GM20000 (cell line): Measurements from ENCODE around the gene ABCA13.

Source experiments
- DNase-seq: peaks from one replicate; pipeline ENCODE4 v3.0.0; 2012; ENCODE audit warnings: low spot score
- TF ChIP-seq, protein P1 (sequence below): IDR thresholded peaks from 2 replicates; pipeline ENCODE4 v1.5.1; 2012; ENCODE audit warnings: mild to moderate bottlenecking, control low read depth; ENCODE audit errors: extremely low read depth, missing control alignments

The ABCA13 gene

DNA sequence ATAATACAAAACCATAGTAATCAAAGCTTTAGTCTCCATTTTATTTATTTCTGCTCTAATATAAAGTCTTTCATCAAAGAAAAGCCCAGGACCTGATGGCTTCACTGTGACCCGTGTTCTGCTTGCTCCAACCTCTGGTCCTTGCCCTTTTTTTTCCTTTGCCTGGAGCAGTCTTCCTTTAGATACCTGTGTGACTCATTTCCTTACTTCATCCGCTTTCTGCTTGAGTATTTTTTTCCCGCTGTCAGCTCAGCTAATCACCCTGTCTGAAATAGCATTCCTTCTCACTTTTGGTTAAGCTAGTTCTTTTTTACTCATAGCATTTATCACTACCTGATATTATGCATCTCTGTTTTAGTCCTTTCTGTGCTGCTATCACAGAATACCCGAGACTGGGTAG lies 194.8 kb downstream of the ABCA13 start:
- no peak for DNase-seq
- TF ChIP-seq, protein P1, sequence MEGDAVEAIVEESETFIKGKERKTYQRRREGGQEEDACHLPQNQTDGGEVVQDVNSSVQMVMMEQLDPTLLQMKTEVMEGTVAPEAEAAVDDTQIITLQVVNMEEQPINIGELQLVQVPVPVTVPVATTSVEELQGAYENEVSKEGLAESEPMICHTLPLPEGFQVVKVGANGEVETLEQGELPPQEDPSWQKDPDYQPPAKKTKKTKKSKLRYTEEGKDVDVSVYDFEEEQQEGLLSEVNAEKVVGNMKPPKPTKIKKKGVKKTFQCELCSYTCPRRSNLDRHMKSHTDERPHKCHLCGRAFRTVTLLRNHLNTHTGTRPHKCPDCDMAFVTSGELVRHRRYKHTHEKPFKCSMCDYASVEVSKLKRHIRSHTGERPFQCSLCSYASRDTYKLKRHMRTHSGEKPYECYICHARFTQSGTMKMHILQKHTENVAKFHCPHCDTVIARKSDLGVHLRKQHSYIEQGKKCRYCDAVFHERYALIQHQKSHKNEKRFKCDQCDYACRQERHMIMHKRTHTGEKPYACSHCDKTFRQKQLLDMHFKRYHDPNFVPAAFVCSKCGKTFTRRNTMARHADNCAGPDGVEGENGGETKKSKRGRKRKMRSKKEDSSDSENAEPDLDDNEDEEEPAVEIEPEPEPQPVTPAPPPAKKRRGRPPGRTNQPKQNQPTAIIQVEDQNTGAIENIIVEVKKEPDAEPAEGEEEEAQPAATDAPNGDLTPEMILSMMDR: no peak

DNA sequence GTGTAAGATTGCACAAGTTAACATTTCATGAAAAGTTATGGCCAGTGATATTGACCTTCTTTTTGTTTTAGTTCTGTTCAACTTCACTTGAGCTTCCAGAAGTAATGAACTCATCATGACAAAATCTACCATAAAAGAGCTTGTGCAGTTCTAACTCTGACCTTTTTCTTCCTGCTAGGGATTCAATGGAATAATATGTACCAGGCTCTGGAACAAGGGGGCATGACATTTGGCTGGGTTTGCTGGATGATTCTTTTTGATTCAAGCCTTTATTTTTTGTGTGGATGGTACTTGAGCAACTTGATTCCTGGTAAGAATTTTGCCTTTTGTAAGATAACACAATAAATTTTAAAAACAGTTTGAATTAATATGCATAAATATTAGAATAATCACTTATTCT lies 205.0 kb downstream of the ABCA13 start:
- DNase-seq: no peak
- TF ChIP-seq, protein P1: no peak

DNA sequence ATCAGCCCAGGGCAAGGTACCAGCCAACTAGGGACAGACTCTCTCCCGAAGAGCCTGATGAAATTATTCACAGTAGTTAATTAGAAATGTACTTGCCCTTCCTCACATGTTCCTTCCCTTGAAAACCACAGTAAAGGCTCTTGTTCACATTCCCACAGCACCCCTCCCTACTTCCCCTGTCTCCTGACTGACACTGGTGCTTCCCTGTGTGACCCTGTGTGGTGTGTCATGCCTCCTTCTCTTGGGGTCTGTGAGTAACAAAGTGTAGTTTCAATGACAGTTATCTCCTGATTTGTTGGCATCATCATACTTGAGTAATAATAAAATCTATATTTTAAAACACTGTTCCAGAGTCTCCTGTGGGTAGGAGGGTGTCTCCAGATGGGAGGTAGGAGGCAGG lies 209.7 kb downstream of the ABCA13 start:
- no peak for DNase-seq
- TF ChIP-seq, protein P1: no peak

DNA sequence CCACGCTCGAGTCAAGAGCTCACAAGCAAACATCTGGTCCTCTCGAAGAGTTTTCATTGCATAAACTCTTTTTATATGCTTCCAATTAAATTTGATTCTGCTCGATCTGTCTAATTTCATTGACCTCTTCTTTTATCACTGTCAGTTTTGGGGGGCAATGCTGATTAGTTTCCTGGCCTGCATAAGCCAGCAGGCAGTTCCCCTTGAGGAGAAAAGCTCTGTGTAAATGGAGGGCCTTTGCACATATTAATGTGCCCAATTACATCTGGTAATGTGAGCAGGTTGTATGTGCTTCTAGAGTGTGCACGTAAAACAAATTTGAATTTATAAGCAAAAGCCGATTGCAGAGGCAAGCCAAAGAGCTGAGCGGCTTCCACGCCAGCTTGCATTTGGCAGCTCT lies 210.3 kb downstream of the ABCA13 start:
- TF ChIP-seq, protein P1: no peak
- DNase-seq: no peak

DNA sequence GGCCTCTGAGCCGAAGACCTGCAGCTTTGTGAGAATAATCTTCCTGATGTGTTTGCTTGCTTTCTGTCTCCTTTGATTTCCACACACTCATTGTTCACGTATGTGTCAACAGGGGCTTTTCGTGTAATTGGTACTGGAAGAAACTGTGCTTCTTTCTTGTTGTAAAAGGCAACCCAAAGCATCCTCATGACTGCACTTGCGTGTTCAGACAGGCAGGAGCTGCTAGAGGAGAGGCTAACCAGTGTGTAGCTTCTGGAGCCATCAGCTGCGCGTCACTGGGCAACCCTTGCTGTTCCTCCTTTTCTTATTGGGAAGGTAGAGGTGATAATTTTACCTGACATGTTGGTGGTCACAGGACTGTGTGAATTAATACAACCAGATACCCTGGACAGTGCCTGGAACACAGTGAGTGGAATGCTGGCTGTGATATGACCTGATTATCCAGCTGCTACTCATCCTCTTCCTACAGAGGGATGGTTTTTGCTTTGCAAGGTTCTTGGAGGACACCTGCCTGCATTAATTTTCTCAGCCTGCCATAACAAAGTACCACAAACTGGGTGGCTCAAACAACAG lies 213.0 kb downstream of the ABCA13 start:
- TF ChIP-seq, protein P1: no peak

DNA sequence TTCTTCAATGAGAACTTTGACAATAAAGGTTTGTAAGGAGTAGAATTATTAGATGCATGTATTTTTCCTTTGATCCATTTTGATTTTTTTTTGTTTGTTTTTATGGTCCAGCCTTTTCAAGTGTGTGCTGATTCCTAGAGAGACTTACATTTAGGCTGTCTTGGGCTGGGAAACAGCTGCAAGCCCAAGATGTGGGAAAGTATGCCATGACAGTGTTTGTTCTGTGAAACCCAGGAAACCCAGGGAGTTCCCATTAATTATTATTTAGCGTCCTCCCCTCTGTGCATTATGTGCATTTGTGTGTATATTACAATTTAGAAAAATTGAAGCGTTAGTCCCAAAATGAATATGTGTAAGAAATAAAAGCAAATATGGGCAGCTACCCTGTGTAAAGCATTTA lies 216.7 kb downstream of the ABCA13 start:
- no peak for DNase-seq
- TF ChIP-seq, protein P1: no peak

More for the DNA sequence above, 213.0 kb downstream of the ABCA13 start:
- DNase-seq: no peak

DNA sequence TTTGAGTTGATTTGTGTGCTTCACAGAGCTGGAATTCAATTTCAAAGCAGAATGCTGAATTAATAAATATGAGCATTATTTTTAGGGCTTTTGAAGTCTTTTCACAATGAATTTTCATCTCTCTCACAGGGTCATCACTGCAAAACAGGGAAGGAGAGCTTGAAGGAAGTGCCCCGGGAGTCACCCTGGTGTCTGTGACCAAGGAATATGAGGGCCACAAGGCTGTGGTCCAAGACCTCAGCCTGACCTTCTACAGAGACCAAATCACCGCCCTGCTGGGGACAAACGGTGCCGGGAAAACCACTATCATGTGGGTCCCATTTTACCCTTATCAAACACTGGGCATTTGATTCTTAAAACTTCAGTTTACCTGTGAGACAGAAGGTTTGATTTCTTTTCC lies 217.7 kb downstream of the ABCA13 start:
- no peak for DNase-seq
- TF ChIP-seq, protein P1: no peak
